ENCODE results near the gene CACNA1E. TPM values are rescaled to one million over a fixed set of nuclear protein-coding genes. Genes with fewer than 3 reads are reported as not detected.

Gene CACNA1E
- total RNA-seq, 1 experiment from 2014 or later, result 0.18 TPM

DNA sequence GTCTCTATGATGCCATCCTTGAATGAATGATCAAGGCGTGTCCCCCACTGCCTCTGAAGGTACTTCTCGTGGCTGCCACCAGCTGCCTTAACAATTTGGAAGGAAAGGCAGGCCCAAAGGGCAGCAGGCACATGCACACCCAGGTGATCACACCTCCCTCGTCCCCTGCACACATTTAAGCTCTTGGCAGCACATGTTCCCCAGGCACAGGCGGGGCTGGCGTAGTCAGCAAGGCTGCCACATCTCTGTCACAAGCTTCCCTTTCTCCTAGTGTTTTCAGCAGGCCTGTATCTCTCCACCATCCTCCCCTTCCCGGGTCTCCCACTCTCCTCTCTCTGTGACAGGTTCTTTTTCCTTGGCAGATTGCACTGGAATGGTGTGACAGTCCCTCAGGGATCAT is 111.9 kb downstream of the CACNA1E start:
- in situ Hi-C loops (cut with HindIII; ENCODE audit: low pct_unique_long_range_greater_than_20kb, low sequenced_read_pairs), result no loop called here
- DNase-seq (ENCODE audit: low read depth, low spot score), result no peak

DNA sequence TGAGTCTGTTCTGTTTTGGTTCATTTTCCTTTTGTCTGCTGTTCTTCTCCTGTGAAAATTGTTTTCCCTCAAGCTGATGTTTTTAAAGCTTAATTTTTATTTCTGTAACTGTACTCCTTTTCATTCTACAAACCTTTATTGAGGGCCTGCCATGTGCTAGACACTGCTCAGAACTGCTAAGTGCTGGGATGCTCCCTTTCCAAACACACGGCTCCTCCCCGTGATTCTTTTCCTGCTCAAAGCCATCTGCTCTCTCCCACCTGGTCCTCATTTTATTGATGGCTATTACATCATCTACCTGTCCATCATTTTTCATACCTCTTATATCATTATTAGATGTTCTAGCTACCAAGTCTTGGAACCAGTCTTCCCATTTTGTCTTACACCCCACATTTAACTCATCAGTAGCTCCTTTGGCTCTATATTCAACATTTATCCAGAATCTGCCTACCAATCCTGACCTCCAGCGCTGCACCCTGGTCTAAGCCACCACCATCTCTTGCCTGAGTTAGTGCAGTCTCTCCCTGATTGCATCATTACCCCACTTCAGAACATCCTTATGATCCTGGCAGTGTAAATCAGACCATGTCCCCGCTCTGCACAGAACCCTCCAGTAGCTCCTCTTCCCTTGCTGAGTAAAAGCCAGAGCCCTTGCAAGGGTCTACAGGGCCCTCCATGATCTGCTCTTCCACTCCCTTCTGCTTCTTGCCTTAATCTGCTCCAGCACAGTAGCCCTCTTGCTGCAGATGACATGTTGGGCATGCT is 118.1 kb downstream of the CACNA1E start:
- DNase-seq (ENCODE audit: low read depth, low spot score), result no peak
- in situ Hi-C loops (cut with HindIII; ENCODE audit: low pct_unique_long_range_greater_than_20kb, low sequenced_read_pairs), result no loop called here

DNA sequence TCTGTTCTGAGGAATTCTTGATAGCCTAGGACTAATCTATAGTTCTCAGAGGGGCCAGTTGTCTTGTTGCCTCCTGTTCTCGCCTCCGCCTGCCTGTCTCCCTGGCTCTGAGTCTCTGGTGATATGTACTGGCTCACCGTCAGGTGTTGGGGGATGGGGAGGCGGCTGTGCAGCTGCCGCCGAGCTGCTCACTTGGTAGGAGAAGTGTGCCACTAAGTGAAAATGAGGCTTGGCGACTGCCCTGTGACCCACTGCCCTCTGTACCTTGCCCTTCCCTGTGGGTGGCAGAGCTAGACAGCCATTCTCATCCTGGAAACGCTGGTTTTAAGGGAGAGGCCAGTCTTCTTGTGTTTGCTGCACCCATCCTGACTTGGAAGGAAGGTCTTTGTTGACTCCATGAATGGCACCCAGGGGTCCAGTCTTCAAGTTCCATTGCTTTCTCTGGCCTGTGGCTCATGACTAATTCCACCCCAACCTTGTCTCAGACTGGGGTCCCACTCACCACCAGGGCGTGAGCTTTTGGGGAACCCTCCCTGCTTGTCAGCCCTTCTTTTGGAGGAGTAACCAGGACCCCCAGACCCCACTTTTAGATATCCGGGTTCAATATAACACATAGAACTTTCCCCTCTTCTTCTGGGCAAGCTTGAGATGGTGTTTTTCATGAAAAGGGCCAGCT is 120.6 kb downstream of the CACNA1E start:
- in situ Hi-C loops (cut with HindIII; ENCODE audit: low pct_unique_long_range_greater_than_20kb, low sequenced_read_pairs), result no loop called here
- no peak for DNase-seq (ENCODE audit: low read depth, low spot score)

DNA sequence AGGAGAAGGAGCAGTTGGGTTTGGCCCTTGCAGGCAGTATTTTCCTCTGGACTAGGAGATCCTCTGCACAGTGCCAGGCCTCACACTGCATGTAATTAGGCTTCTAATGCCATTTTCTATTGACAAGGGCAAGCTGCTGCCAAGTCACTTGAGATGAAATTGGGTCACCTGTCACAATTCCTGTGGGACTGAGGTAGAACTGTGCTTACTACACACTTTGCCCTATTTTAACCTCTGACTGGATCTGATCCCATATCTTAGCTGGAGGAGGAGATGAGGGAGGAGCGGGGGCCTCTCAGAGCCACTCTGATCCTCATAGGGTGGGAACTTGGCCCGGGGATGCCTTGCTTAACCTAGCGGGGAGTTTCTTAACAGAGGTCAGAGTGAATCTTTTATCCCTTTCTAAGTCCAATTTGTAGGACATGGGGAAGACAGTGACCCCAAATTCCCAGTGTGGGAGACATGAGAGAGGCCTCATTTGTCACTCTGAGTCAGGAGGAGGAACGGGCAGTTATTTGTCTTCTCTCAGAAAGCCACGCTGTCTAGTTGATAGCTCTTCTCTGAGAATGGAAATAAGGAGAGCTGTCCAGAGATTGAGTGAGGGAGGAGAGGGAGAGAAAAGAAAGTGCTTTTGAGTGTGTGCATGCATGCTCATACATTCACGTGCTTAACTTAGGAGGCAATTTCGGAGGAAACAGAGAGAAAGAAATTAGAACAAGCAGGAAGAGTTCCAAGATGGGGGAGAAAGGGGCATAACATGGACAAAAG is 121.3 kb downstream of the CACNA1E start:
- no peak for DNase-seq (ENCODE audit: low read depth, low spot score)
- in situ Hi-C loops (cut with HindIII; ENCODE audit: low pct_unique_long_range_greater_than_20kb, low sequenced_read_pairs), result no loop called here

DNA sequence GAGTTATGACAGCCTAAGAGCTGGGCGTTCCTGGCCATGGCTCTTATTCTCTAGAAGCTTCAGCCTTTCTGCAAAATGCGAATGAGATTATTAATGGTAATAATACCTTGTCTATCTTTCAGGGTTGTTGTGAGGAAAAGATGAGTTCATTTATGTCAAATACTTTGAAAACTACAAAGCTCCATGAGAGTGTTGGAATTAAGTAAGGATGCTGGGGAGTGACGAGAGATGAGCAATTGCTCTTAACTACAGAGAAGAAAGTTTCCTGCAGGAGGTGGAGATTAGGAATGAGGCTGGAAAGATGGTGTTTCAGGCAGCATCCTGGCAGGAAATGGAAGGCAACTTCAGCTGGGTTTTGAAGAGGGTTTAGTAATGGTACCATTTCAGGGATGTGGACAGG is 124.2 kb downstream of the CACNA1E start:
- no peak for DNase-seq (ENCODE audit: low read depth, low spot score)
- in situ Hi-C loops (cut with HindIII; ENCODE audit: low pct_unique_long_range_greater_than_20kb, low sequenced_read_pairs), result no loop called here

DNA sequence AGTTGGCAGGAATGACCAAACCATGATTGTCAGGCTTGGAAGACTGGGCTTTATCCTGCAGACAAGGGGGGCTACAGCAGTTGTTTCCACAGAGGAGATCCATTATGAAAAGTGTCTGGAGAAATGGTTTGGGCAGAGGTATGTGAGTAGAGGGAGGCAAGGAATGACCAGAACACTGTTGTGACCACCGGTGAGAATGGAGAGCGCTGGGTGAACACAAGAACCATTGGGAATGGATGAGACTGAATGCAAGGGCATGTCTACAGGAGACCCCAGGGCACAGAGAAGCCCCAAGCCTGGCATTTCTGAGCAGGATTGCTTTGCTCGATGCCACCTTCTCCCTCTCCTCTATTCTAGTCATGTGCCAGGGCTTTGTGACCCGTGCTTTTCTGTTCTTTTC is 125.1 kb downstream of the CACNA1E start:
- in situ Hi-C loops (cut with HindIII; ENCODE audit: low pct_unique_long_range_greater_than_20kb, low sequenced_read_pairs), result no loop called here
- DNase-seq (ENCODE audit: low read depth, low spot score), result no peak

DNA sequence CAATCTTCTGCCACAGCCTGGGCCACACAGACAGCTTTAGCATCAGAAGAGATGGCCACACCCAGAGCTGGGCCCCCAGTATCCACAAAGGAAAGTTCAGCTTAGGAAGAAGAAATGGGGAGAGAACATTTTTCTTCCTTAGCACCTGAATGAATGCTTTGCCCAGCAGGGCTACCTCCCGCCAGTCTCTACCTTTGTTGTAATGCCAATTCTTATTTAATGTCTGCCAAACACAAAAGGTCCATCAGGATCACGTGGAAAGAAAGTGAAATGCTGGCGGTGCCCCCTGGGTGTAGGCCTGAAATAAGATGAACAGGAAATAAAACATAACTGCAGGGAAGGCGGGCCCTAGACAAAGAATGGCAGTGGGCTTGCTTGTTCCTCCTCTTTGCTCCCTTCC is 125.6 kb downstream of the CACNA1E start:
- DNase-seq (ENCODE audit: low read depth, low spot score), result no peak
- in situ Hi-C loops (cut with HindIII; ENCODE audit: low pct_unique_long_range_greater_than_20kb, low sequenced_read_pairs), result no loop called here

DNA sequence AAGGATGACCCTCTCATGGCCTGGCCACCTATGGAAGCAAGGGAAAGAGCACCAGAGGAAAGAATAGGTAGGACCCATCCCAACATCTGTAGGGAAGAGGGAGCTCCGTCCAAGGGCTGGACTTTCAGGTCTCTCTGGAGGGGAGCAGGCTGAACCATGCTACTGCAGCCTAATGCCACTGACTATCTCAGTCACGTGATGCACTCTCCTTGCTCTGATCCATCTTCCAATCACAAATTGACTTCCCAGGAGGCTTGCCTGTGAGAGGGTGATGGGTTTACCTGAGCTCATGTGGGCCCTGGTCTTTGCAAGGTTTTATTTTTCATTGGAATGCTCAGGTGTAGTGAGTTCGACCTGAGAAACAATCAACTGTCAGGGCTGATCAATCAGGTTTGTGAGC is 128.8 kb downstream of the CACNA1E start:
- DNase-seq (ENCODE audit: low read depth, low spot score), result no peak
- in situ Hi-C loops (cut with HindIII; ENCODE audit: low pct_unique_long_range_greater_than_20kb, low sequenced_read_pairs), result no loop called here

DNA sequence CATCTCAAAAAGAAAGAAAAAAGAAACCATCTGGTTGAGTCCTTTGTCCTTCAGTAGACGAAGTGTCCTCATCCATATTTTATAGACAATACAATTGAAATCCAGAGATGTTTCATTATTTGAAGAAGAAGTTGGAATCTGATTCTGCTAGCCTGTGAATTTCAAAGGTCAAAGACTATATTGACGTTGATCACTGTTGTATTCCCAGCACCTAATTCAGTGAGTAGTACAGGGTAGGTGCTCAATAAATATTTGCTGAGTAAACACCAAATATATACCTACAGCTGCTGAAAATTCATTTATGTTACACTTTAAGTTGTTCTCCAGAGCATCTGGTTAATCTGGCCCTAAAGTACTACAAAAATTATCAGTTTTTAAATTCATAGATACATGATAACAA is 135.2 kb downstream of the CACNA1E start:
- DNase-seq (ENCODE audit: low read depth, low spot score), result no peak
- in situ Hi-C loops (cut with HindIII; ENCODE audit: low pct_unique_long_range_greater_than_20kb, low sequenced_read_pairs), result no loop called here

DNA sequence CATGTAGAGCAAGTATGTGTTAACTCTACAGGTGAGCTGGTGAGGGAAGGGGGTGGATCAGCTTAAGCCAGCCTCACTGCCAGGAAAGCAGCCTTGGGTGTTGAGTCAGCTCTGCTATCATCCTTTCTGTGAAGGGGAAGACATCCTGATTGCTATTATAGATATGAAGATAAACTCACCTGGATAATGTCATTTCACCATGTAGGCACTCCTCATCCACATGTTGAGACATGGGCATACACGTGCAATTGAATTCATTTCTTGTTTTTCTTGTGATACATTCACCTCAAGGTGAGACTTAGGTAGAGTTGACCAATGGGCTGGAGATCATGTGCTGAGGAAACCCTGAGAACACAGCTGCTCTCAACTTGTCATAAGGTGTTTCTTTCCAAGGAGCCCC is 136.9 kb downstream of the CACNA1E start:
- in situ Hi-C loops (cut with HindIII; ENCODE audit: low pct_unique_long_range_greater_than_20kb, low sequenced_read_pairs), result no loop called here
- no peak for DNase-seq (ENCODE audit: low read depth, low spot score)

DNA sequence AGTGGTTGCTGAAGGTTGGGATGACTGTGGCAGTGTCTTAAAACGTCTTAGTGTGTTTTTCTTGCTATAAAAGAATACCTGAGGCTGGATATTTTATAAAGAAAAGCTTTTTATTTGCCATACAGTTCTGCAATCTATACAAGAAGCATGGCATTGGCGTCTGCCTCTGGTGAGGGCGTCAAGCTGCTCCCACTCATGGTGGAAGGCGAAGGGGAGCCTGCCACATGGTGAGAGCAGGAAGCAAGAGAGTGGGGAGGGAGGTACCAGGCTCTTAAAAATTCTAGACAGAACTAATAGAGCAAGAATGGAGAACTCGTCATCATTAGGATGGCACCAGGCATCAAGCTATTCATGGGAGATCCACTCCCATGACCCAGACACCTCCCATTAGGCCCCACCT is 140.5 kb downstream of the CACNA1E start:
- no peak for DNase-seq (ENCODE audit: low read depth, low spot score)
- in situ Hi-C loops (cut with HindIII; ENCODE audit: low pct_unique_long_range_greater_than_20kb, low sequenced_read_pairs), result no loop called here

DNA sequence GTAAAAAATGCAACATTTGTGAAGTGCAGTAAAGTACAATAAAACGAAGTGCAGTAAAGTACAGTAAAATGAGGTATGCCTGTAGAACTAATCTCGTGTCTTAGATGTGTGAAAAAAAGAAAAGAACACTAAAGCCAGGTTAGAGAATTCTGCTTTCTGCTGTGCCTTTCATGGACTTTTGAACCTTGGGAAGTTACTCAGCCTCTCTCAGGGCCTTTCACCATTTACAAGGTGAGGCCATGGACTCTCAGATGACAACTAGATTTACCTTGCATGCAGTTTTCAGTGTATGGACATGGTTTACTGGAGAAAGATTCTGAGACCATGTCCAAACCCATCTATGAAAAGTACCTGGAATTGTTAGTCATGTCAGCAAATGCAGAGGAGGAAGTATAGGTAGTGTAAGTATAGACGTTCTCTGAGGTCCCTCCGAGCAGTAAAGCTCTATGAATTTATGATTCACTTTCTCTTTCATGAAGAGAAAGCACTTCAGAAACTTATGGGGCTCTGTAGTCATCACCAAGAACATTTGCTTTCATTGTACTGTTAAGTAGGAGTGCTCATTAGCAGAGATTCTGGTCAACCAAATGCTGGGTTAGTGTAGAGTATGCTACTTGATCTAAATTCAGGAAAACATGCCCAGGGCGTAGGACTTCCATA is 143.1 kb downstream of the CACNA1E start:
- no peak for DNase-seq (ENCODE audit: low read depth, low spot score)
- in situ Hi-C loops (cut with HindIII; ENCODE audit: low pct_unique_long_range_greater_than_20kb, low sequenced_read_pairs), result no loop called here

DNA sequence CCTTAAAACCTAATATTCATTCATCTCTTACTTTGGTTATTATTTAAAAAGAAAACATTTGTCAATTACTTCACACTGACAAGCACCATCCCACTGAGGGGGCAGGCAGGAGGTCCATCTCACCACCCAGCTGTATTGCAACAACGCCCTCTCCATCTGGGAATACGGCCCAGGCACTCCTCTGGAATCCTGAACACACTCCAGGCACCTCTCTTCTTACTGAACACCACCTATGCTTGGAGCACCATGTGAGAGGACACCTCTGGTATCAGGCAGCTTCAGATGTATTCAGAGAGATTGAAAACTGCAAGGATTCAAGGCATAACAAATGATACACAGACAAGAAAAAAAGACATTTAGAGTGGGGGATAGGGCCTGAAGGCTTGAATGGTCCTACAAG is 147.1 kb downstream of the CACNA1E start:
- DNase-seq (ENCODE audit: low read depth, low spot score), result no peak
- in situ Hi-C loops (cut with HindIII; ENCODE audit: low pct_unique_long_range_greater_than_20kb, low sequenced_read_pairs), result no loop called here

DNA sequence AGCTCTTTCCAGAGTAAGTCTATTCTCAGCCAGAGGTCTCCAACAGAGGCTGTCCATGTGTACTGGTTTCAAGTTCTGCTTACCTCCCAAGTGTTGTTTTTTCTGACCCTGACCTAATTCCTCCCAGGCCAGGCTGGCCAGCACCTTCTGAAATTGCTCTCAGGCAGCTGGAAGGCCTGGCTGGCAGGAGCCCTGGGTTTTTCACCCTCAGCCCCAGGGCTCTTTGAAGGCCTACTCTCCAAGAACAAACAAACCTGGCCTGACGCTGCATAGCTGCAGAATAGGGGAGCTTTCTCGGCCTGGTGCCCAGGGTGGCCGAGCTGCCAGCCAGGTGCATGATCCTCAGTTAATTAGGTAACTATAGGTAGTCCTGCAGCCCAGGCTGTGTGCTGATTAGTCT is 147.5 kb downstream of the CACNA1E start:
- DNase-seq (ENCODE audit: low read depth, low spot score), result no peak
- in situ Hi-C loops (cut with HindIII; ENCODE audit: low pct_unique_long_range_greater_than_20kb, low sequenced_read_pairs), result no loop called here

DNA sequence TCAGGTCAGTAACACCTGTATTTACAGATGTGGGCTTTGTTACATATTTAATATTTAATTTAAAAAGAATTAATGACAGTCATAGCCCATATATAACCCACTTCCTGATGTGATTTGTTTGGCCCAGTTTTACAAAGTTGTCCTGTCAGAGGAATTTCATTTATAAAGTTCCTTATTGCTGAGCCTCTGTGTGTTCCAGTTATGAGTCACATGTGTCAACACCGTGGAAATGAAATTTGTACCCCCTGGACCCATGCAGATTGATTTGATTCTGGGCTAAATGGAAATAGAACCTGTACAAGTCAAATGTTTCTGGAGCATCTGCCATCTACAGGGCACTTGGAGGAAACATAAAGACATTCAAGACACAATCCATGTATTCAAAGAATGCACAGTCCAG is 149.2 kb downstream of the CACNA1E start:
- in situ Hi-C loops (cut with HindIII; ENCODE audit: low pct_unique_long_range_greater_than_20kb, low sequenced_read_pairs), result no loop called here
- DNase-seq (ENCODE audit: low read depth, low spot score), result no peak

DNA sequence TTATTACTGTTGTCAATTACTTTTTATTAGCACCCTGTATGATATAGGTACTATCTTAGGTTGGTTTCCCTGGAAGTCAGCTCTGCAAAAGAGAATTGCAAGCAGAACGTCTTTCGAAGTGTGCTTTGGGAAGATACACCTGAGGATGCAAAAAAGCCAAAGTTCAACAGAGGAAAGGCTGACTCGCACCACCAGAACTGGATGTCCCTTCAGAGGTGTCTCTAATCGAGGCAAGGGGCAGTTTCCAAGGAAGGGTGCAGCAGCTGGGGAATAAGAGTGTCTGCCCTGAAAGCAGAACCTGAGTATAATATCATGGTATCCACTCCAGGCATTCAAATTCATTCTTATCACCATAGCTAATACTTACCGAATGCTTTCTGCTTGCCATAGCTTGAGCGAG is 149.6 kb downstream of the CACNA1E start:
- no peak for DNase-seq (ENCODE audit: low read depth, low spot score)
- in situ Hi-C loops (cut with HindIII; ENCODE audit: low pct_unique_long_range_greater_than_20kb, low sequenced_read_pairs), result no loop called here

DNA sequence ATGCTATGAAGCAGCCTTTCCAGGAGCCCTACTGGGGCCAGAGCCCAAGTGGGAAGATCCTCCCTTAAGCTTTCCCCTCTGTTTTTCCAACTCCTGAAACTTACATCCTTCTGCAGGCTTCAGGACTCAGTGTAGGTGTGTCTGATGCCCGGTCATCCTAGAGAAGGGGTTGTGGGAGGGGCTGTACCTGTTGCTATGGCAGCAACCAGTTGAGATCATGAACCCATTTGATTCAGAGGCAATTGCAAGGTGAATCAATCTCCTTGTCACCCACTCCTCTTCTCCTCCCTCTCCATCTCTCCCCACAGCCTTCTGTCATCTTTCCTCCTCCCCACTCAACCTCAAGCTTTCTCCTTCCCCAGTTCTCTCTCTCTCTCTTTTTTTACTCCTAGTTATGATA is 151.8 kb downstream of the CACNA1E start:
- in situ Hi-C loops (cut with HindIII; ENCODE audit: low pct_unique_long_range_greater_than_20kb, low sequenced_read_pairs), result no loop called here
- no peak for DNase-seq (ENCODE audit: low read depth, low spot score)

DNA sequence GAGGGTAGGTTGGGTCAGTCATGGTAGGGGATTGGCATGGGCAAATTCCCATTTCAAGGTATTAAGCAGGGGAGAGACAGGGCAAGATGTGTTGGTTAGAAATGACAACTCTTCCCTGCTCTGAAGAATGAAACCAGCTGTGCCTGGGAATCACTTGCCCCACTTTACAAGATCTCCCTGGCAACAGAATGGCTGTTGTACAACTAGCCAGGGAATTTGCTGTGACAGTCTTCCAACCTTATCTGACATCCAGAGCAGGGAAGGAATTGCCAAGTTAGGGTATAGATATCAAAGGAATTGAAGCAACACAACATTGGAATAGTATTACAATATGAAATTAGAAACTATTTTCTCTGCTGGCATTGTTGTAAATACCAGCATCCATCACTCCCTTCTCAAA is 154.7 kb downstream of the CACNA1E start:
- in situ Hi-C loops (cut with HindIII; ENCODE audit: low pct_unique_long_range_greater_than_20kb, low sequenced_read_pairs), result no loop called here
- DNase-seq (ENCODE audit: low read depth, low spot score), result no peak

Data from SK-MEL-5 (cell line).